GM19397 (cell line): ENCODE results near the gene CNTNAP2.
A peak's percentile ranks its signal among the peaks of the same experiment; 100 is the strongest.
"Not testable (repeated sequence)": the region's sequence is repeated elsewhere in the genome, so short reads cannot be mapped to it uniquely, and the experiment has no call there.

Experiments
- ATAC-seq: cut with Tn5 transposase; IDR thresholded peaks from one replicate; pipeline ENCODE4 v1.9.1; 2021; ENCODE audit warnings: mild to moderate bottlenecking, moderate library complexity; ENCODE audit not compliant: unreplicated experiment

Gene CNTNAP2

DNA sequence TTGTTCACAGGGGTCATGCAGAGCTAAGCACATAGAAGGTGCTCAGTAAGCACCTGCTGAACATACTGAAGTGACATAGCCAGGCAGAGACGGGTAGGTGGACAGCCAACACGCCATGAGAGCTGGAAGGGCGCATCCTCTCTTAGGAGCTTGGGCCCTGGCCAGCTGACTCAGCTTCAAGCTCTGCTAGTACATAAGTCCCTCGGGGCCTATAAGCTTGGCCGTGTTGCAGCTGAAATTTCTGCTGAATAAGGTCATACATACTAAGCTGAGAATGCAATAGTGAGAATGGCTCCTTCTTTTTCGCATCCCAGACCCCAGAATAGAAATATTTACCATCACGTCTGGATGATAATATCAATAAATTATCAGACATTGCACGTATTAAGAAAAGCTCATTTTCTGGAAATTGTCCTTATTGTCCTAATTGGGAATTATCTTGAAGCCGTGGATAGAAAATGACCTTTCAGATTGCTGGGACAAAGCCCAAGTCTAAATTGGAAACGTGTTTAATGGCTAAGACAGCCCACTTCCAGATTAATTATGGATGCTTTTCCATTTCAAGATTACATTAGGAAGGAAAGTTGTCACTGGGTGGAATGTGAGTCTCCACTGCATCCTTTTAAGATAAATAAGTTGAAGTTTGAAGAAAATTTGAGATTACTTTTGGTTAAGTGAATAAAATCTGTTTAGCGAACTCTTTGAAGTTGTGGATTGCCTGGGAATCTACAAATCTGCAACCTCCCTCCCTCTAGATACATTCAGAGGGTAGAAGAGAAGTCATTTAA is 2186.9 kb downstream of the CNTNAP2 start:
- no peak for ATAC-seq

DNA sequence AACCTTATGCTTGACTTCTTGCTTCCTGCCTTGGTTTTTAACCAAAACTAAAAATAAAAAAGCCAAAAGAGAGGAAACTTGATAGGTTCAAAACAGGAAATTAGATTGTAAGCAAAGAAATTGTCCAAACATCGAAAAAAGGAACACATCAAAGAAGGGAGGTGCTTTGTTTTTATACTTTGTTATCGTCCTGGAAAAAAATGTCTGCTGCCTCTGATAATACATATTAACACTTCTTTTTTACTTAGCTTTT is 2187.4 kb downstream of the CNTNAP2 start:
- no peak for ATAC-seq

- peak; percentile 53 for ATAC-seq
Observed at GRCh38 chr7:148304456-148304855, 2187.9 kb downstream of the CNTNAP2 start.

DNA sequence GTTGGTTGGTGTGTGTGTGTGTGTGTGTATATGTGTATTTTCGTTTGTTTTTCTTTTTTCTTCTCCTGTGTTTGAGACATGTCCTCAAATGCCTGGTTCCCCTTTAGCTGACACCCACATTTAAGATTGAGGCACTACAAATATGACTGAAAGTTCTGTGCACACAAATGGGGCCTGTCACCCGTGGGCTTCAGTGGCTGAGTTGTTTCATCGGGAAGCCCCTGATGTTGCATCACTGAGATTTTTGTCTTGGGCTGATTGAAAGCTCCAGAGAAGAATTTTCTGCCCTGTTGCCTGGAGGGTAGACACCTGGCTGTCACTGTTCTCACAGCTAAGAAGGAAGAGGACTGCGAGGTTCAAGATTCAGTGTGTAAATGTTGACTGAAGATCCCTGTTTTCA is 2190.2 kb downstream of the CNTNAP2 start:
- no peak for ATAC-seq

GRCh38 chr7:148318102-148318811 is 2201.7 kb downstream of the CNTNAP2 start:
- ATAC-seq, result no peak

DNA sequence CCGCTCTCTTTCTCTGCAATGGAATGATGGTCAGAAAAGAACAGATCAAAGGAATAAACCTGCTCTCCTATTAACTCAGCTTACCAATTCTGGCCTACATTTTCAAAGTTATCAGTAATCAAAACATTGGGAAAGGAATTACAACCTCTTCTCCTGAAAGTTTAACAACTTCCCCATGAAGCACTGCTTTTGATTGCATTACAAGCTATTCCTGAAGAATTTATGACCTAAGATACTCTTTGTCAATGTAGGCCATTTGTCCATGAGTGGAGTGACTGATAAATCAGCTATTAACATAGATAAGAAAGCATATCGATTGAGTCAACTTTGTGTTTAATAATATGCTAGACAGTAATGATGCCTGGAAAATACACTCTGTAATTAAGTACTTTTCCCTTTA is 2202.2 kb downstream of the CNTNAP2 start:
- ATAC-seq, result no peak

DNA sequence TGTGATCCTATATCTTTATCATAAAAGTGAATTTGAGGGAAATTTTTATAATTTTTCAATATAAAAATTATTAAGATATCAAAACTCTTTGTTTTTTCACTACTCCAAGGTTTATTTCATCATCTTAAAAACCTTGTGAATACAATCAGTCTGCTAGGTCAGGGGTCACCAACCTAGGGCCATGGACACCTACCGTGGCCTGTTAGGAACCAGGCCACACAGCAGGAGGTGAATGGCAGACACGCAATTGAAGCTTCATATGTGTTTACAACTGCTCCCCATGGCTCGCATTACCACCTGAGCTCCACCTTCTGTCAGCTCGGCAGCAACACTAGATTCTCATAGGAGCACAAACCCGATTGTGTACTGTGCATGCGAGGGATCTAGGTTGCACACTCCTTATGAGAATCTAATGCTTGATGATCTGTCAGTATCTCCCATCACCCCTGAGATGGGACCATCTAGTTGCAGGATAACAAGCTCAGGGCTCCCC is 2202.8 kb downstream of the CNTNAP2 start:
- ATAC-seq, result no peak

DNA sequence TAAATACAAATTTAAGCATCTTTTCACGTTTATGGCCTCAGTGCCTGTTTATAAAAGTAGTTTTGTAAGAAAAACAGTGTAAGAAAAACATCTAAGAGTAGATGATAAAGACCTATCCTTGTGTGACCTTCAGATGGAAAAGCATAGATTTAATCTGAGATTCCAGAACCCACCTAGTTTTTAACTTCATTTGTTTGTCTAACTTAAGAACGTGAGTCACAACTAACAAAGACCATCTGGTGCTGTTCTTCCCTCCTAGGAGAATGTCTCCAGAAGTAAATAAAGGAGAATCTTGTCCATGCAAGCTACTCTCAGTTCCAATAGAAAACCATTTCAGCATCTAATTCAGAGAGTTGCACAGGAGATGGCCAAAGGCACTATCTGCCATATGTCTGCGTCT is 2208.6 kb downstream of the CNTNAP2 start:
- no peak for ATAC-seq

- ATAC-seq, result no peak
Observed at GRCh38 chr7:148327379-148327778, 2210.8 kb downstream of the CNTNAP2 start.

- no peak for ATAC-seq
Observed at GRCh38 chr7:148328906-148329305, 2212.3 kb downstream of the CNTNAP2 start.

GRCh38 chr7:148330124-148330818 is 2213.7 kb downstream of the CNTNAP2 start:
- ATAC-seq, result no peak

- ATAC-seq, result no peak
Observed at GRCh38 chr7:148330822-148331221, 2214.2 kb downstream of the CNTNAP2 start.

DNA sequence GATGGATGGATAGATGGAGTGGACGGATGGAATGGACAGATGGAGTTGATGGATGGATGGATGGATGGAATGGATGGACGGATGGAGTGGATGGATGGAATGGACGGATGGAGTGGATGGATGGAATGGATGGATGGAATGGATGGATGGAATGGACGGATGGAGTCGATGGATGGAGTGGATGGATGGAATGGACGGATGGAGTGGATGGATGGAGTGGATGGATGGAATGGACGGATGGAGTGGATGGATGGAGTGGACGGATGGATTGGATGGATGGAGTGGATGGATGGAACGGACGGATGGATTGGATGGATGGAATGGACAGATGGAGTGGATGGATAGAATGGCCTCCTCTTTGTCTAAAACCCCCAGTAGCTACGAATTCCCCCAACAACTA is 2214.9 kb downstream of the CNTNAP2 start:
- not testable (repeated sequence) for ATAC-seq

DNA sequence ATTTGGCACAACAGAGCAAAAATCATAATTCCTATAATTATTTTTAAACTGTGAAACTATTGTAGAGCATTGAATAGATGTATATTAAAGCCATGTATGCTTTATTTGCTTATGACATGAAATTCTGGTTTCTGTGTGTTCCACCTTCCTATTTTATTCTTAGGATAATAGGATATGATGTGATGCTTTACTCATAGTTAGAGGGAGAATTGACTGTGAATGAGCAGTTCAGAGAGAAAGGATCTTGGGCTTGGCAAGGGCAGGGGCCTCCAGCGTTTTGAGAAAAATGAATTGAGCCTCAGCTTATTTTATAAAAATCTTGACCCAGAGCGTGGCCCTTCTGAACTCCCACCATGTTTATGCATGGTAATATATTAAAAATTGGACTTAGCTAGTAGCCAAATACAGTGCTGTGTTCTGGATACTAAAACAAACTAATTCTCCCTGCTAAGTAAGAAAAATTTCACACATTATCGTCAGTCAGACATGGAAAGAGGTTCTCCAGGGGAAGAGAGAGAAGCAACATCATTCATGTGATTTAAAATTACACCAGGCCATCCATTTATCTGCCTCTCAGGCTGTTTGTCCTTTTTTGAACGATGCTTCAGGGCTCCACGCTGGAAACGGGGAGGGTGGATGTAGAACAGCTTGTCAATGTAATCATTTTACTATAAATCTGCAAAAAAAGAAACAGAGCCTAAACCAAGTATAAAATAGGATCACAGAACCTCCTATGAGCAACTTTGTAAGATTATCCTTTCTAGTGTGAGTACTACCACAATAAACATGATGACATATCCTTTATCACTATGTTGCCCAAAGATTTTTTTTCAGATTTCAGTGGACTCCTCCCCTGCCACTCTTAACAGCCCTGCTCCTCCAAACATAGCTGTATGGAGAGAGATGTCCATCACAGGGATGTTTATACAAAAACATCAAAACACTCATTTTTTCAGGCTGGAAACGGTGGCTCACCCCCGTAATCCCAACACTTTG is 2215.9 kb downstream of the CNTNAP2 start:
- ATAC-seq, result no peak

DNA sequence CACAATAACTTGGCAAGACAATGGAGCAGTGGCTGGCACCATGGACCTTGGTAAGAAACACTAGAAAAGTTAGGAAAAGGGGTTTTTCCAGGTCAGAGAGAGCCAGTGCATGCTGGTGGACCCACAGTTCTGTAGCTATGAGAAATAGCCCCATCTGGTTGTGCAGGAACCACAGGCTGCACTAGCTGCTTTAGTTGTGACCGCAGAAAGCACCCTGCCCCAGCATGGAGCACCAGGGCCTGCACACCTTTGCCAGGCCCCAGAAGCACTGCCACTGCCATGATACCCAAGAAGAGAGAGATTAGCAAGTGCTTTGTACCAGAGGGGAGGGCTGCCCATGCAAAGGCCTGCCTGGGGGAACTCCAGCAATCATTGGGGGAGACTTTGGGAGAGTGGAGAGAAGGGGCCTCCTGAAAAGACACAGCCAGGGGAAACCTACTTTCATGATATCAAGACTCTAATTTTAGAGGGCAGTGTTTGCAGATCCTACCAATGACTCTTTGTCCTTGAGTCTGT is 2217.9 kb downstream of the CNTNAP2 start:
- ATAC-seq, result no peak

DNA sequence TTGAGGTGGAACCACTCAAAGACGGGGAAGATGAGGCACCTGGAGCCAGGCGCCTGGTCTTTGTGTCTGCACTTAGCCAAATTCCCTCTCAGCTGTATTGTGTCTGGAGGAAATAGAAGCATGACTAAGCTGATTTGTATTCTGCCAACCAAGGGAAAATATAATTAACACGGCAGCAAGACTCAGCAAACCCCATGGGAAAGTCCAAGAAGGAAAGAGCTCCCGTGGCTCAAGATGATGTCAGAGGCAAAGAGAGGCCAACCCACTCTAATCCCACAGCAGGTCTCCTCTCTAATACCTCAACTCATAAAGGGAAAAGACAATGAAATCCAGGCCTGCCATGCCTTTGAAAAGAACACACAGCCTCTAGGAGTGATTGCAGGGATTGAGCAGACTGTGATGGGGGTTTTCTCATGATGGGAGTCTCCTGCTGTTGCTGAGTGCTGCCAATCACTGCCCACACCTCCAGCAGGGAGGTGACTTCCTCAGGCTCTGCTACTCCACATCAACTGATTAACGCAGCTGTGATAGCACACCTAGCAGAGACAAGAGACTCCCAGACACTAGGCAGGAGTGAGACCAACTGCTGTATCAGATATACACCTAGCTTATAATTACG is 2218.5 kb downstream of the CNTNAP2 start:
- no peak for ATAC-seq

GRCh38 chr7:148335790-148336189 is 2219.2 kb downstream of the CNTNAP2 start:
- ATAC-seq, result no peak

- ATAC-seq, result no peak
Observed at GRCh38 chr7:148336411-148336810, 2219.8 kb downstream of the CNTNAP2 start.

GRCh38 chr7:148337246-148337965 is 2220.8 kb downstream of the CNTNAP2 start:
- ATAC-seq, result no peak
